H9 (cell line): Measurements from ENCODE around the gene ZBTB16. TPM values are rescaled to one million over a fixed set of nuclear protein-coding genes. Genes with fewer than 3 reads are reported as not detected.

ENCODE experiments used
- DNase-seq: peaks from one replicate; pipeline ENCODE4 v3.0.0-alpha.2; 2017
- H2AFZ ChIP-seq: one replicate; pipeline ENCODE4 v1.6.1; 2013; ENCODE audit warnings: mild to moderate bottlenecking, low read length, control low read depth, moderate library complexity
- H2AK5ac ChIP-seq: 2 replicates; pipeline ENCODE4 v1.6.1; 2013; ENCODE audit warnings: low read length, control low read depth, mixed read lengths; ENCODE audit not compliant: insufficient read length
- H2BK120ac ChIP-seq: one replicate; pipeline ENCODE4 v1.6.1; 2013; ENCODE audit warnings: low read depth, mild to moderate bottlenecking, low read length, control low read depth, inconsistent platforms; ENCODE audit not compliant: poor library complexity, severe bottlenecking
- H2BK12ac ChIP-seq: 2 replicates; pipeline ENCODE4 v1.6.1; 2013; ENCODE audit warnings: low read length, control low read depth, mixed read lengths, low read depth; ENCODE audit not compliant: insufficient read length
- H2BK15ac ChIP-seq: 2 replicates; pipeline ENCODE4 v1.6.1; 2013; ENCODE audit warnings: low read depth, low read length, control low read depth
- H2BK20ac ChIP-seq: one replicate; pipeline ENCODE4 v1.6.1; 2013; ENCODE audit warnings: low read depth, mild to moderate bottlenecking, low read length, control low read depth, inconsistent platforms; ENCODE audit not compliant: poor library complexity, severe bottlenecking
- H2BK5ac ChIP-seq: 2 replicates; pipeline ENCODE4 v1.6.1; 2013; ENCODE audit warnings: low read length, control low read depth, mixed read lengths; ENCODE audit not compliant: insufficient read length
- H3K14ac ChIP-seq: 2 replicates; pipeline ENCODE4 v1.6.1; 2013; ENCODE audit warnings: low read length, control low read depth; ENCODE audit not compliant: insufficient read depth
- H3K18ac ChIP-seq: 2 replicates; pipeline ENCODE4 v1.6.1; 2013; ENCODE audit warnings: low read depth, mild to moderate bottlenecking, mixed read lengths, low read length, control low read depth; ENCODE audit not compliant: insufficient read length
- H3K23ac ChIP-seq: 2 replicates; pipeline ENCODE4 v1.6.1; 2013; ENCODE audit warnings: low read length, control low read depth, mixed read lengths, low read depth; ENCODE audit not compliant: insufficient read length
- H3K23me2 ChIP-seq: 2 replicates; pipeline ENCODE4 v1.6.1; 2013; ENCODE audit warnings: low read depth, mild to moderate bottlenecking, mixed read lengths, low read length, control low read depth; ENCODE audit not compliant: insufficient read length, poor library complexity, severe bottlenecking
- H3K27ac ChIP-seq: 2 replicates; pipeline ENCODE4 v1.5.1; 2013; ENCODE audit warnings: low read length, control low read depth, mixed read lengths, low read depth; ENCODE audit not compliant: insufficient read length
- H3K27me3 ChIP-seq: 2 replicates; pipeline ENCODE4 v1.6.1; 2013; ENCODE audit warnings: low read length, control low read depth, inconsistent platforms; ENCODE audit not compliant: insufficient read depth
- H3K4ac ChIP-seq: 2 replicates; pipeline ENCODE4 v1.6.1; 2013; ENCODE audit warnings: low read depth, mild to moderate bottlenecking, control low read depth, inconsistent platforms, low read length, moderate library complexity
- H3K4me1 ChIP-seq: 2 replicates; pipeline ENCODE4 v1.6.1; 2013; ENCODE audit warnings: low read length, control low read depth, inconsistent platforms; ENCODE audit not compliant: insufficient read depth
- H3K4me2 ChIP-seq: 2 replicates; pipeline ENCODE4 v1.6.1; 2013; ENCODE audit warnings: low read length, control low read depth, mixed read lengths; ENCODE audit not compliant: insufficient read length, insufficient read depth
- H3K56ac ChIP-seq: 2 replicates; pipeline ENCODE4 v1.6.1; 2013; ENCODE audit warnings: low read depth, mild to moderate bottlenecking, mixed read lengths, low read length, control low read depth; ENCODE audit not compliant: insufficient read length
- H3K79me1 ChIP-seq: 2 replicates; pipeline ENCODE4 v1.6.1; 2013; ENCODE audit warnings: low read depth, mild to moderate bottlenecking, moderate library complexity, low read length, control low read depth, inconsistent platforms; ENCODE audit not compliant: insufficient read depth, poor library complexity, severe bottlenecking
- H3K79me2 ChIP-seq: 2 replicates; pipeline ENCODE4 v1.6.1; 2013; ENCODE audit warnings: low read length, control low read depth, inconsistent platforms; ENCODE audit not compliant: insufficient read depth
- H3K9ac ChIP-seq: 2 replicates; pipeline ENCODE4 v1.6.1; 2013; ENCODE audit warnings: low read length, control low read depth, mixed read lengths; ENCODE audit not compliant: insufficient read length; ENCODE audit errors: extremely low read depth
- H3K9me3 ChIP-seq: one replicate; pipeline ENCODE4 v1.6.1; 2013; ENCODE audit warnings: low read depth, low read length, inconsistent platforms; ENCODE audit not compliant: control insufficient read depth
- H3T11ph ChIP-seq: one replicate; pipeline ENCODE4 v1.6.1; 2013; ENCODE audit warnings: mild to moderate bottlenecking, low read length, control low read depth, inconsistent platforms
- H4K20me1 ChIP-seq: one replicate; pipeline ENCODE4 v1.6.1; 2013; ENCODE audit not compliant: control insufficient read depth, insufficient read length, insufficient read depth
- H4K5ac ChIP-seq: 2 replicates; pipeline ENCODE4 v1.6.1; 2013; ENCODE audit warnings: low read depth, mild to moderate bottlenecking, mixed read lengths, low read length, control low read depth; ENCODE audit not compliant: insufficient read length
- H4K8ac ChIP-seq: replicated peaks from 2 replicates; pipeline ENCODE4 v1.6.1; 2013; ENCODE audit warnings: low read length, control low read depth, mixed read lengths, low read depth; ENCODE audit not compliant: insufficient read length
- H4K91ac ChIP-seq: 2 replicates; pipeline ENCODE4 v1.6.1; 2013; ENCODE audit warnings: low read depth, mild to moderate bottlenecking, moderate library complexity, mixed read lengths, low read length, control low read depth; ENCODE audit not compliant: insufficient read length
- H3K27ac Mint-ChIP-seq, 3 experiments: 2 replicates in 2 of 3; 3 replicates in 1 of 3; pipeline ENCODE4 v1.8.0; 2020 to 2021; ENCODE audit warnings: mixed read lengths in 3 of 3, mild to moderate bottlenecking in 1 of 3, moderate library complexity in 1 of 3
- H3K27me3 Mint-ChIP-seq: 2 replicates; pipeline ENCODE4 v1.8.0; 2021; ENCODE audit warnings: low read depth, mild to moderate bottlenecking, moderate library complexity, mixed read lengths
- H3K36me3 Mint-ChIP-seq, 3 experiments: 2 replicates in 2 of 3; 3 replicates in 1 of 3; pipeline ENCODE4 v1.8.0; 2020 to 2021; ENCODE audit warnings: low read depth in 3 of 3, mixed read lengths in 3 of 3; ENCODE audit not compliant: insufficient read depth in 1 of 3
- H3K4me1 Mint-ChIP-seq, 2 experiments: 2 replicates each; pipeline ENCODE4 v1.8.0; 2020; ENCODE audit warnings: mixed read lengths in 2 of 2
- H3K4me3 Mint-ChIP-seq, 2 experiments: 2 replicates in 1 of 2; 3 replicates in 1 of 2; pipeline ENCODE4 v1.8.0; 2020 to 2021; ENCODE audit warnings: mild to moderate bottlenecking in 2 of 2, mixed read lengths in 2 of 2, moderate library complexity in 1 of 2
- H3K9me3 Mint-ChIP-seq, 2 experiments: 2 replicates in 1 of 2; 3 replicates in 1 of 2; pipeline ENCODE4 v1.8.0; 2020; ENCODE audit warnings: mild to moderate bottlenecking in 2 of 2, mixed read lengths in 2 of 2, moderate library complexity in 1 of 2
- CTCF ChIP-seq: fragments of 200-600 bp; sonication (generic); conservative IDR thresholded peaks from 3 replicates; pipeline ENCODE4 v1.8.0; 2021; ENCODE audit warnings: antibody characterized with exemption, mild to moderate bottlenecking
- WGBS: extraction: QIAGEN DNeasy Blood & Tissue Kit; methylation state at CpG from one replicate; pipeline ENCODE4 v1.1.7; 2013; ENCODE audit warnings: missing lambda C conversion rate, low lambda C conversion rate, mixed read lengths; ENCODE audit not compliant: insufficient read length; ENCODE audit errors: extremely low coverage; 5-methylcytosine and 5-hydroxymethylcytosine counted together
- total RNA-seq: library from RNA; stranded (reverse); gene quantifications from 2 replicates; pipeline ENCODE4 v1.2.1, GENCODE V29; 2021

ZBTB16 gene
- total RNA-seq, 1 experiment from 2014 or later: not detected

- Histone ChIP-seq H3T11ph (no peak overlapping the region), H3K79me2 (no peaks in the 10 kb centered on the region), H4K8ac (no peak overlapping the region), H2BK15ac (no peak overlapping the region), H2BK120ac (no peak overlapping the region), H3K79me1 (no peaks in the 10 kb centered on the region), H4K5ac (no peak overlapping the region), H3K27me3 (no peaks in the 10 kb centered on the region), H3K27ac (no peak overlapping the region), H3K4me1 (no peaks in the 10 kb centered on the region), H3K23ac (no peak overlapping the region), H3K18ac (no peak overlapping the region), H3K23me2 (no peaks in the 10 kb centered on the region), H3K9me3 (no peaks in the 10 kb centered on the region), H2AFZ (no peak overlapping the region), H2AK5ac (no peak overlapping the region), H3K4me2 (no peak overlapping the region), H3K14ac (no peak overlapping the region), H3K56ac (no peak overlapping the region), H4K91ac (no peak overlapping the region), H4K20me1 (no peaks in the 10 kb centered on the region), H2BK5ac (no peak overlapping the region), H2BK12ac (no peak overlapping the region), H2BK20ac (no peak overlapping the region), H3K4ac (no peak overlapping the region), H3K9ac (no peak overlapping the region)
- TF ChIP-seq CTCF: no peak
- no peak overlapping the region for H3K27ac Mint-ChIP-seq
- no peaks in the 10 kb centered on the region for H3K36me3 Mint-ChIP-seq
- H3K4me3 Mint-ChIP-seq: no peak overlapping the region
- no peaks in the 10 kb centered on the region; a peak in 1 of 5 replicates for H3K9me3 Mint-ChIP-seq
- no peak for DNase-seq
- peaks cover 7 to 15% of the 10 kb centered on the region in 2 experiments for H3K4me1 Mint-ChIP-seq
- H3K27me3 Mint-ChIP-seq: peaks cover 7% of the 10 kb centered on the region
- no CpG with 5 or more reads among the region's 3 CpGs for WGBS
Observed at GRCh38 chr11:114098927-114099326, 39.4 kb downstream of the ZBTB16 start.
